ENCODE results near the gene ZFP57. TPM values are rescaled to one million over a fixed set of nuclear protein-coding genes. Genes with fewer than 3 reads are reported as not detected.
"Not testable (repeated sequence)": the region's sequence is repeated elsewhere in the genome, so short reads cannot be mapped to it uniquely, and the experiment has no call there.

The ZFP57 gene
- total and polyA plus RNA-seq, 4 donors: 0.49 to 7.1 TPM; not detected in 2

DNA sequence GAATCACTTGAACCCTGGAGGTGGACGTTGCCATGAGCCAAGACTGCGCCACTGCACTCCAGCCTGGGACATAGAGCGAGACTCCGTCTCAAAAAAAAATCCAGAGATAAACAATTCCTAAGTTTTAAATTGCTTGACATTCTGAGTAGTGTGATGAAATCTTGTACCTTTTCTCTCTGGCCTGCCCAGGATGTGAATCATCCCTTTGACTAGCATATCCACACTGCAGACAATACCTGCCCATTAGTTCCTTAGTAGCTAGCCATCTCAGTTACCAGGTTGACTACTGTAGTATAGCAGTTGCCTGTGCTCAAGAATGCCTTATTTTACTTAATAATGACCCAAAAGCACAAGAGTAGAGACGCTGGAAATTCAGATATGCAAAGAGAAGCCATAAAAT lies 2.8 kb downstream of the ZFP57 start:
- Histone ChIP-seq H3K27me3 (ENCODE audit: control insufficient read depth in 1 of 2, insufficient read depth in 2 of 2, low read length in 1 of 2) (no peaks in the 10 kb centered on the region), H3K4me1 (ENCODE audit: control insufficient read depth in 1 of 2, insufficient read depth in 2 of 2, low read length in 2 of 2) (no peaks in the 10 kb centered on the region), H3K9me3 (ENCODE audit: control insufficient read depth, low read length) (no peaks in the 10 kb centered on the region), H3K36me3 (ENCODE audit: control insufficient read depth in 1 of 2, insufficient read depth in 2 of 2, low read length in 1 of 2) (no peaks in the 10 kb centered on the region), H3K27ac (ENCODE audit: low read depth in 1 of 2, low read length in 2 of 2) (no peak overlapping the region), H3K4me3 (ENCODE audit: low read length in 2 of 2) (no peak overlapping the region)
- WGBS, 2 donors: 79 to 88% methylated on average over 5 of the region's 5 CpGs
- DNase-seq (no peak), ATAC-seq (ENCODE audit: low FRiP score) (no peak)
- intact Hi-C loops (cut with DNase I): no loop called here

GRCh38 chr6:29676981-29677601 lies 3.9 kb downstream of the ZFP57 start:
- DNase-seq: no peak
- Histone ChIP-seq H3K36me3 (ENCODE audit: control insufficient read depth in 1 of 2, insufficient read depth in 2 of 2, low read length in 1 of 2) (no peaks in the 10 kb centered on the region), H3K4me3 (ENCODE audit: low read length in 2 of 2) (no peak overlapping the region), H3K4me1 (ENCODE audit: control insufficient read depth in 1 of 2, insufficient read depth in 2 of 2, low read length in 2 of 2) (no peaks in the 10 kb centered on the region), H3K27ac (ENCODE audit: low read depth in 1 of 2, low read length in 2 of 2) (no peak overlapping the region), H3K9me3 (ENCODE audit: control insufficient read depth, low read length) (no peaks in the 10 kb centered on the region), H3K27me3 (ENCODE audit: control insufficient read depth in 1 of 2, insufficient read depth in 2 of 2, low read length in 1 of 2) (no peaks in the 10 kb centered on the region)
- 18 to 46% methylated on average over 2 of the region's 2 CpGs for WGBS, 2 donors
- no peak for ATAC-seq (ENCODE audit: low FRiP score)
- intact Hi-C loops (cut with DNase I): no loop called here

- no peak overlapping the region for H3K4me3 ChIP-seq (ENCODE audit: low read length in 2 of 2)
- no peaks in the 10 kb centered on the region for H3K4me1 ChIP-seq (ENCODE audit: control insufficient read depth in 1 of 2, insufficient read depth in 2 of 2, low read length in 2 of 2)
- H3K9me3 ChIP-seq (ENCODE audit: control insufficient read depth, low read length): no peaks in the 10 kb centered on the region
- no peaks in the 10 kb centered on the region for H3K36me3 ChIP-seq (ENCODE audit: control insufficient read depth in 1 of 2, insufficient read depth in 2 of 2, low read length in 1 of 2)
- no peak for DNase-seq
- no peak for ATAC-seq (ENCODE audit: low FRiP score)
- H3K27ac ChIP-seq (ENCODE audit: low read depth in 1 of 2, low read length in 2 of 2): no peak overlapping the region
- 43 to 97% methylated on average over 1 of the region's 1 CpG for WGBS, 2 donors
- intact Hi-C loops (cut with DNase I): no loop called here
- no peaks in the 10 kb centered on the region for H3K27me3 ChIP-seq (ENCODE audit: control insufficient read depth in 1 of 2, insufficient read depth in 2 of 2, low read length in 1 of 2)
Observed at GRCh38 chr6:29675561-29675960, 5.4 kb downstream of the ZFP57 start.

DNA sequence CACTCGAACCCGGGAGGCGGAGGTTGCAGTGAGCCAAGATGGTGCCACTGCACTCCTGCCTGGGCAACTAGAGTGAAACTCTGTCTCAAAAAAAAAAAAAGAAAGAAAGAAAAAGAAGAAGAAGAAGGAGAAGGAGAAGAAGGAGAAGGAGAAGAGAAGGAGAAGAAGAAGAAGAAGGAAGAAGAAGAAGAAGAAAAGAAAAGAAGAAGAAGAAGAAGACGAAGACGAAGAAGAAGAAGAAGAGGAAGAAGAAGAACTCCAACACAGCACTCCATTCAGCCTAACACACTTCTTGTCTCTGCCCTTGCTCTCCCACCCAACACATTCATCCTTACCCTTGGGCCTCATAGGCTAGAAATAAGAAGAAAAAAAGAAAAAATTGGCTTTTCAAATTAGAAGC lies 6.9 kb downstream of the ZFP57 start:
- no peaks in the 10 kb centered on the region for H3K4me1 ChIP-seq (ENCODE audit: control insufficient read depth in 1 of 2, insufficient read depth in 2 of 2, low read length in 2 of 2)
- no peak overlapping the region for H3K27ac ChIP-seq (ENCODE audit: low read depth in 1 of 2, low read length in 2 of 2)
- H3K36me3 ChIP-seq (ENCODE audit: control insufficient read depth in 1 of 2, insufficient read depth in 2 of 2, low read length in 1 of 2): no peaks in the 10 kb centered on the region
- intact Hi-C loops (cut with DNase I): no loop called here
- H3K4me3 ChIP-seq (ENCODE audit: low read length in 2 of 2): no peak overlapping the region
- H3K9me3 ChIP-seq (ENCODE audit: control insufficient read depth, low read length): no peaks in the 10 kb centered on the region
- 85 to 90% methylated on average over 5 of the region's 5 CpGs for WGBS, 2 donors
- no peak for ATAC-seq (ENCODE audit: low FRiP score)
- DNase-seq: no peak
- H3K27me3 ChIP-seq (ENCODE audit: control insufficient read depth in 1 of 2, insufficient read depth in 2 of 2, low read length in 1 of 2): peaks cover 0 to 2% of the 10 kb centered on the region in 2 donors

DNA sequence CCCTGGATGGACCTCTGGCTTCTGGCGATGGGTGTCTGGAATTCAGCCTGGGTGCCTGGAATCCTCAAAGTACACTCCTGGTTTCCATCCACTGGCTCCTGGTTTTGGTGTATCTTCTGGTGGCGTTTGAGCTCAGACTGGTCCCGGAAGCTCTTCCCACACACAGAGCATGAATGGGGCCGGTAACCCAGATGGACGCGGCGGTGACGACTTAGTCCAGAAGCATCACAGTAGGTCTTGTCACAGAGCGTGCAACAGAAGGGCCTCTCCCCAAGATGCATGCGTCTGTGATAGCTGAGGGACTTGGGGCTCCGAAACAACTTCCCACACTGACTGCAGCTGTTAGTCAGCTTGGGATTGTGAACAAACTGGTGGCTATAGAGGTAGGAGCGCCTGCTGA lies 7.8 kb downstream of the ZFP57 start:
- no peak overlapping the region for H3K4me3 ChIP-seq (ENCODE audit: low read length in 2 of 2)
- H3K27me3 ChIP-seq (ENCODE audit: control insufficient read depth in 1 of 2, insufficient read depth in 2 of 2, low read length in 1 of 2): peaks cover 0 to 2% of the 10 kb centered on the region in 2 donors
- intact Hi-C loops (cut with DNase I): no loop called here
- ATAC-seq (ENCODE audit: low FRiP score) (no peak), DNase-seq (no peak)
- no peak overlapping the region for H3K27ac ChIP-seq (ENCODE audit: low read depth in 1 of 2, low read length in 2 of 2)
- H3K9me3 ChIP-seq (ENCODE audit: control insufficient read depth, low read length): no peaks in the 10 kb centered on the region
- WGBS, 2 donors: 92 to 95% methylated on average over 12 of the region's 12 CpGs
- no peaks in the 10 kb centered on the region for H3K36me3 ChIP-seq (ENCODE audit: control insufficient read depth in 1 of 2, insufficient read depth in 2 of 2, low read length in 1 of 2)
- H3K4me1 ChIP-seq (ENCODE audit: control insufficient read depth in 1 of 2, insufficient read depth in 2 of 2, low read length in 2 of 2): no peaks in the 10 kb centered on the region

DNA sequence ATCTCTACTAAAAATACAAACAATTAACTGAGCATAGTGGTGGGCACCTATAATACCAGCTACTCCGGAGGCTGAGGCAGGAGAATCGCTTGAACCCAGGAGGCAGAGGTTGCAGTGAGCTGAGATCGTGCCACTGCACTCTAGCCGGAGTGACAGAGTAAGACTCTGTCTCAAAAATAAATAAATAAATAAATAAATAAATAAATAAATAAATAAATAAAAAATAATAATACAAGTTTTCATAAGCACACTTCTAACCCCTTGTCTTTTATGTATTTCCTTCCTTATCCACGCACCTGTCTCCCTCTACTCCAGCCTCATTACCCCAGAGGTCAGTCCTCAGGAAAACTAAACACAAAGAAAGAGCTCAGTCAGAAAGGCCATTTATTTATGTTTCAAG lies 8.8 kb downstream of the ZFP57 start:
- WGBS, 2 donors: 93 to 96% methylated on average over 5 of the region's 5 CpGs

DNA sequence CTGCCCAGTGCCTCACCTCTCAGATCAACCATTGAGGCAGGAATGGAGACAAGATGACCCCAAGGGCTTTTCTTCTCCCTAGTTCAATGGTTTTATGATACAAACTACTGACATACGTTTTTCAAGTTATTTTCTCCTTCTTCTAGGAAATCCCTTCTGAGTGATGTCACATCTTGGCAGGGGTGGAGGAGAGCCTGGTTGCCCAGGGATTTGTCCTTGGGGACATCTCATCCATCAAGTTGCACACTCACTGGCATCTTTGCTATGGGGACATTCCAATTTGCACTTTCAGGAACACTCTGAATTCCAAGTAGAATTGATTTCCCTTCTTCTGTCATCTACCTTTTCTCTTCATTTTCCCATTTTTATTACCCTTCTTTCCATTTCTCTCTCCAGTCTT lies 9.9 kb downstream of the ZFP57 start:
- ATAC-seq (ENCODE audit: low FRiP score): no peak
- 4 to 6% methylated on average over 1 of the region's 1 CpG for WGBS, 2 donors

More for the DNA sequence above, 8.8 kb downstream of the ZFP57 start:
- H3K9me3 ChIP-seq (ENCODE audit: control insufficient read depth, low read length); DNase-seq; ATAC-seq (ENCODE audit: low FRiP score); H3K27ac ChIP-seq (ENCODE audit: low read depth in 1 of 2, low read length in 2 of 2); H3K4me1 ChIP-seq (ENCODE audit: control insufficient read depth in 1 of 2, insufficient read depth in 2 of 2, low read length in 2 of 2); H3K36me3 ChIP-seq (ENCODE audit: control insufficient read depth in 1 of 2, insufficient read depth in 2 of 2, low read length in 1 of 2); H3K27me3 ChIP-seq (ENCODE audit: control insufficient read depth in 1 of 2, insufficient read depth in 2 of 2, low read length in 1 of 2); H3K4me3 ChIP-seq (ENCODE audit: low read length in 2 of 2); intact Hi-C loops (cut with DNase I): not testable (repeated sequence)

GRCh38 chr6:29667158-29667557 lies 13.8 kb downstream of the ZFP57 start:
- Histone ChIP-seq H3K4me1 (ENCODE audit: control insufficient read depth in 1 of 2, insufficient read depth in 2 of 2, low read length in 2 of 2) (no peaks in the 10 kb centered on the region), H3K4me3 (ENCODE audit: low read length in 2 of 2) (no peak overlapping the region), H3K9me3 (ENCODE audit: control insufficient read depth, low read length) (no peaks in the 10 kb centered on the region), H3K27me3 (ENCODE audit: control insufficient read depth in 1 of 2, insufficient read depth in 2 of 2, low read length in 1 of 2) (peaks cover 0 to 2% of the 10 kb centered on the region in 2 donors), H3K27ac (ENCODE audit: low read depth in 1 of 2, low read length in 2 of 2) (no peak overlapping the region), H3K36me3 (ENCODE audit: control insufficient read depth in 1 of 2, insufficient read depth in 2 of 2, low read length in 1 of 2) (no peaks in the 10 kb centered on the region)
- ATAC-seq (ENCODE audit: low FRiP score): no peak
- intact Hi-C loops (cut with DNase I): no loop called here
- DNase-seq: no peak
- 51 to 57% methylated on average over 5 of the region's 5 CpGs for WGBS, 2 donors

More for the DNA sequence above, 9.9 kb downstream of the ZFP57 start:
- no peak overlapping the region for H3K27ac ChIP-seq (ENCODE audit: low read depth in 1 of 2, low read length in 2 of 2)
- H3K9me3 ChIP-seq (ENCODE audit: control insufficient read depth, low read length): no peaks in the 10 kb centered on the region
- H3K4me3 ChIP-seq (ENCODE audit: low read length in 2 of 2): no peak overlapping the region
- intact Hi-C loops (cut with DNase I): no loop called here
- no peaks in the 10 kb centered on the region for H3K4me1 ChIP-seq (ENCODE audit: control insufficient read depth in 1 of 2, insufficient read depth in 2 of 2, low read length in 2 of 2)
- DNase-seq: no peak
- peaks cover 0 to 2% of the 10 kb centered on the region in 2 donors for H3K27me3 ChIP-seq (ENCODE audit: control insufficient read depth in 1 of 2, insufficient read depth in 2 of 2, low read length in 1 of 2)
- H3K36me3 ChIP-seq (ENCODE audit: control insufficient read depth in 1 of 2, insufficient read depth in 2 of 2, low read length in 1 of 2): no peaks in the 10 kb centered on the region

DNA sequence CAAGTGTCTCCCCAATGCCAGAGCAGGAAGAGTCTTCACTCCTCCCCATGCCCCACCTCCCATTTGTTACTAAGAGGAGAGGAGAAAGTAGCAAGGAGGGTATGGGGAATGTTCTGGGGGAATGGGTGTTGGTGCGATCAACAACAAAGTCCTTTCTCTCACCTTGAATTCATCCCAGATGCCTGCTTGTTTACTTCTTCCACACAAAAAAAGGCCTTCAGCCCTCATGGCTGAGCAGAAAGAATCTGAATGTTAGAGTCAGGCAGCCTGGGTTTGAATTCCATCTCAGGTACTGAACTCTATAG lies 14.2 kb downstream of the ZFP57 start:
- no peaks in the 10 kb centered on the region for H3K9me3 ChIP-seq (ENCODE audit: control insufficient read depth, low read length)
- H3K4me1 ChIP-seq (ENCODE audit: control insufficient read depth in 1 of 2, insufficient read depth in 2 of 2, low read length in 2 of 2): no peaks in the 10 kb centered on the region
- no peak for DNase-seq
- intact Hi-C loops (cut with DNase I): no loop called here
- no peak overlapping the region for H3K27ac ChIP-seq (ENCODE audit: low read depth in 1 of 2, low read length in 2 of 2)
- no peak for ATAC-seq (ENCODE audit: low FRiP score)
- H3K27me3 ChIP-seq (ENCODE audit: control insufficient read depth in 1 of 2, insufficient read depth in 2 of 2, low read length in 1 of 2): peaks cover 0 to 2% of the 10 kb centered on the region in 2 donors
- 93 to 100% methylated on average over 1 of the region's 1 CpG for WGBS, 2 donors
- no peak overlapping the region for H3K4me3 ChIP-seq (ENCODE audit: low read length in 2 of 2)
- H3K36me3 ChIP-seq (ENCODE audit: control insufficient read depth in 1 of 2, insufficient read depth in 2 of 2, low read length in 1 of 2): no peaks in the 10 kb centered on the region

All from aorta (tissue), 5 donors.